ENCODE measurements around the gene CLSTN2. TPM values are rescaled to one million over a fixed set of nuclear protein-coding genes. Genes with fewer than 3 reads are reported as not detected.

The CLSTN2 gene
- total and polyA plus RNA-seq, 8 donors = 0.31 to 1.1 (median 0.61) TPM

GRCh38 chr3:139934613-139935015 is 371 bp upstream of the CLSTN2 start:
- intact Hi-C loops (cut with DNase I) = no loop called here
- DNase-seq (peak in 1 of 4 donors; percentile 43), ATAC-seq (peak; percentile 64)
- no peak for TF ChIP-seq CTCF (IDR thresholded peaks at IDR 0.05)
- H3K4me1 ChIP-seq = peaks cover 0 to 18% of the 10 kb centered on the region in 2 donors
- H3K4me3 ChIP-seq = peak overlapping the region; percentile 22 to 32
- peaks cover 29 to 70% of the 10 kb centered on the region in 2 donors for H3K27me3 ChIP-seq
- H3K9me3 ChIP-seq = no peaks in the 10 kb centered on the region
- no peaks in the 10 kb centered on the region for H3K36me3 ChIP-seq
- no peak overlapping the region for H3K27ac ChIP-seq

- H3K27ac ChIP-seq = no peak overlapping the region
- peak overlapping the region; percentile 22 to 32 for H3K4me3 ChIP-seq
- H3K27me3 ChIP-seq = peaks cover 29 to 71% of the 10 kb centered on the region in 2 donors
- no peak for TF ChIP-seq CTCF (IDR thresholded peaks at IDR 0.05)
- intact Hi-C loops (cut with DNase I) = no loop called here
- ATAC-seq = peak; percentile 58
- H3K9me3 ChIP-seq = no peaks in the 10 kb centered on the region
- peak in 3 of 4 donors; percentile 11 to 77 (median 52) for DNase-seq
- H3K4me1 ChIP-seq = peaks cover 0 to 18% of the 10 kb centered on the region in 2 donors
- no peaks in the 10 kb centered on the region for H3K36me3 ChIP-seq
These were observed 1.2 kb downstream of the CLSTN2 start for GRCh38 chr3:139935866-139936817.

- DNase-seq = peak in 1 of 4 donors; percentile 35
- H3K27me3 ChIP-seq = peaks cover 29 to 67% of the 10 kb centered on the region in 2 donors
- no peaks in the 10 kb centered on the region for H3K36me3 ChIP-seq
- ATAC-seq = peak; percentile 46
- peaks cover 0 to 18% of the 10 kb centered on the region in 2 donors for H3K4me1 ChIP-seq
- no peak overlapping the region for H3K27ac ChIP-seq
- no peaks in the 10 kb centered on the region for H3K9me3 ChIP-seq
- no peak overlapping the region for H3K4me3 ChIP-seq
- peak; percentile 54 to 59 for TF ChIP-seq CTCF (IDR thresholded peaks at IDR 0.05)
- intact Hi-C loops (cut with DNase I) = no loop called here
These were observed 2.8 kb downstream of the CLSTN2 start for GRCh38 chr3:139937674-139938279.

- Histone ChIP-seq H3K27me3 (peaks cover 25 to 49% of the 10 kb centered on the region in 2 donors), H3K36me3 (no peaks in the 10 kb centered on the region), H3K27ac (no peak overlapping the region), H3K9me3 (no peaks in the 10 kb centered on the region), H3K4me1 (peaks cover 0 to 13% of the 10 kb centered on the region in 2 donors), H3K4me3 (no peak overlapping the region)
- ATAC-seq (no peak), DNase-seq (no peak)
- intact Hi-C loops (cut with DNase I) = no loop called here
- TF ChIP-seq CTCF (IDR thresholded peaks at IDR 0.05) = no peak
These were observed 4.8 kb downstream of the CLSTN2 start for GRCh38 chr3:139939681-139940190.

GRCh38 chr3:139940622-139941021 is 5.6 kb downstream of the CLSTN2 start:
- no peak for ATAC-seq
- H3K4me1 ChIP-seq = peaks cover 0 to 4% of the 10 kb centered on the region in 2 donors
- no peak for DNase-seq
- no peaks in the 10 kb centered on the region for H3K9me3 ChIP-seq
- no peak overlapping the region for H3K4me3 ChIP-seq
- intact Hi-C loops (cut with DNase I) = no loop called here
- peaks cover 18 to 40% of the 10 kb centered on the region in 2 donors for H3K27me3 ChIP-seq
- TF ChIP-seq CTCF (IDR thresholded peaks at IDR 0.05) = no peak
- no peak overlapping the region for H3K27ac ChIP-seq
- no peaks in the 10 kb centered on the region for H3K36me3 ChIP-seq
